Gastroesophageal sphincter (tissue), 3 donors: Measurements from ENCODE around the gene CDK14.

ENCODE experiments used
- CTCF ChIP-seq, 4 experiments: fragments of 200-600 bp in 2 of 4; fragments of 450-650 bp in 2 of 4; sonication (generic) in 1 of 4; IDR thresholded peaks; one replicate each; pipeline ENCODE4 v1.5.1; 2017 to 2019; ENCODE audit warnings: antibody characterized with exemption in 4 of 4, mild to moderate bottlenecking in 2 of 4, moderate library complexity in 2 of 4
- EP300 ChIP-seq: sonication (generic); formaldehyde crosslinking; IDR thresholded peaks from one replicate; pipeline ENCODE4 v1.6.1; 2017; ENCODE audit warnings: antibody characterized with exemption, mild to moderate bottlenecking
- POLR2A ChIP-seq, 2 donors: fragments of 450-650 bp; IDR thresholded peaks; one replicate each; pipeline ENCODE4 v1.6.1; 2017; ENCODE audit warnings: antibody characterized with exemption in 2 of 2, mild to moderate bottlenecking in 2 of 2, moderate library complexity in 1 of 2
- POLR2AphosphoS5 ChIP-seq: sonication (generic); formaldehyde crosslinking; IDR thresholded peaks from one replicate; pipeline ENCODE4 v1.6.1; 2017; ENCODE audit warnings: antibody characterized with exemption

- no peak for TF ChIP-seq EP300
- TF ChIP-seq CTCF (IDR thresholded peaks at IDR 0.05): no peak
- TF ChIP-seq POLR2AphosphoS5: no peak
- TF ChIP-seq POLR2A (IDR thresholded peaks at IDR 0.05): no peak
Measured at GRCh38 chr7:90692396-90692795, 96.3 kb downstream of the CDK14 start.
